ENCODE results near the gene FASTK. TPM values are rescaled to one million over a fixed set of nuclear protein-coding genes. Genes with fewer than 3 reads are reported as not detected.
A peak's percentile ranks its signal among the peaks of the same experiment; 100 is the strongest.

The FASTK gene
- total and polyA plus RNA-seq, 2 experiments from 2014 or later = 109 to 145 TPM

DNA sequence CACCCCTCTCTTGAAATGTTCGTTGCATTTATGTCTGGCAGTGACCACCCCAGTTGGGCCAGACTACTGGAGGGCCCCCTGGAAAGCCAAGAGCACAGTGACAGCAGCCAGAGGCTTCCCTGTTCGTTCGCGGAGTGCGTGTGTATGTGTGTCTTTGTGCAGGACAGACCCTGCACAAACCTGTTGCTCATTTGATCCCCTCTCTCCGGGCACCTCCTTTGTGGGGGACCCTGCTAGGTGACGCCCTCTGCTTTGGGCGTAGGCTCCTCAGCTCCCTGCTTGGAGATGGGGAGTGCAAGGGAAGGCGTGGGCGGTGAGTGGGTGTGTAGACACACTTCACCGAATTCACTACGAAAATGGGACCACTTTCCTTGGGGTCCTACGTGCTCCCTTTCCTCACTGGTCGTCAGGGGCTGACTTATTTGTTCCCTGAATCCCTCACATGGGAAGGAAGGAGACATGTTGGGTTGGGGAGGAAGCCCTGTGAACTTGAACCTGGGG lies 44.3 kb upstream of the FASTK start:
- Histone ChIP-seq H3F3A (ENCODE audit: insufficient read depth) (no peaks in the 10 kb centered on the region), H3K9me3 (ENCODE audit: low read depth) (no peaks in the 10 kb centered on the region), H3K9ac (no peak overlapping the region), H3K27me3 (replicated peaks; ENCODE audit: insufficient read depth) (no peaks in the 10 kb centered on the region), H2AFZ (no peak overlapping the region), H3K4me2 (ENCODE audit: unreplicated experiment) (no peak overlapping the region), H3K27ac (no peak overlapping the region), H4K20me1 (ENCODE audit: insufficient read depth) (no peaks in the 10 kb centered on the region), H3K36me3 (ENCODE audit: low read depth) (peaks cover 6% of the 10 kb centered on the region), H3K9me2 (ENCODE audit: insufficient read depth) (no peaks in the 10 kb centered on the region), H3K4me1 (ENCODE audit: insufficient read depth) (no peaks in the 10 kb centered on the region), H3K79me2 (ENCODE audit: insufficient read depth) (0 out of 2 replicates have a peak, but pooled peaks cover 7% of the 10 kb centered on the region), H3K4me3 (no peak overlapping the region)
- no peak for DNase-seq
- in situ Hi-C loops (cut with MboI) = no loop called here
- no peak for TF ChIP-seq EZH2 (IDR thresholded peaks at IDR 0.05; ENCODE audit: insufficient read depth, poor library complexity, severe bottlenecking)
- no peak for TF ChIP-seq EZH2phosphoT487 (IDR thresholded peaks at IDR 0.05; ENCODE audit: insufficient read depth, low read depth)
- 96 to 97% methylated on average over 14 of the region's 14 CpGs for WGBS, 2 experiments (ENCODE audit: low coverage in 1 of 2, low lambda C conversion rate in 2 of 2, missing lambda C conversion rate in 2 of 2)

DNA sequence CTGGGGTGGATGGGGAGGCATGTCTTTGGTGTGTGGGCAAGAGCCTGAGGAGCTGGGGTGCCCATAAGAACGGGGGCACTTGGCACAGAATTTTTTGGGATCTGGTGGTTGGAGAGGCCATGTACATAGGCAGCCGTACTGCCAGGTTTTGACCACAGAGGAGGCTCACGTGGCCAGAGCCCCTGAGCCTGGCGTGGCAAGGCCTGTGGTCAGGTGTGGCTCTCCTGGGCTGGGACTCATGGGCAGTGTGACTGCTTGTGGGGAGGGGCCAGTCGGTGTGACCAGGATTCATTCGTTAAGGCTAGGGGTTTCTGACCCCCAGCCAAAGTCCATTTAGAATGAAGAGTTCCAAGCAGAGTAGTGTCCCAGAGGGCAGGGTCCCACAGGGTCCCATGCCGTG lies 43.9 kb upstream of the FASTK start:
- Histone ChIP-seq H3K9me2 (ENCODE audit: insufficient read depth) (no peaks in the 10 kb centered on the region), H3F3A (ENCODE audit: insufficient read depth) (no peaks in the 10 kb centered on the region), H4K20me1 (ENCODE audit: insufficient read depth) (no peaks in the 10 kb centered on the region), H3K9me3 (ENCODE audit: low read depth) (no peaks in the 10 kb centered on the region), H3K4me3 (no peak overlapping the region), H3K27me3 (replicated peaks; ENCODE audit: insufficient read depth) (no peaks in the 10 kb centered on the region), H3K79me2 (ENCODE audit: insufficient read depth) (peaks cover 7% of the 10 kb centered on the region; the same call in 1 of the 2 replicates), H3K9ac (no peak overlapping the region), H3K4me2 (ENCODE audit: unreplicated experiment) (no peak overlapping the region), H3K4me1 (ENCODE audit: insufficient read depth) (no peaks in the 10 kb centered on the region), H3K36me3 (ENCODE audit: low read depth) (peaks cover 6% of the 10 kb centered on the region), H3K27ac (no peak overlapping the region), H2AFZ (no peak overlapping the region)
- WGBS, 2 experiments (ENCODE audit: low coverage in 1 of 2, low lambda C conversion rate in 2 of 2, missing lambda C conversion rate in 2 of 2) = 77 to 84% methylated on average over 6 to 7 of the region's 7 CpGs
- no peak for DNase-seq
- in situ Hi-C loops (cut with MboI) = no loop called here
- TF ChIP-seq EZH2 (IDR thresholded peaks at IDR 0.05; ENCODE audit: insufficient read depth, poor library complexity, severe bottlenecking) = no peak
- no peak for TF ChIP-seq EZH2phosphoT487 (IDR thresholded peaks at IDR 0.05; ENCODE audit: insufficient read depth, low read depth)

DNA sequence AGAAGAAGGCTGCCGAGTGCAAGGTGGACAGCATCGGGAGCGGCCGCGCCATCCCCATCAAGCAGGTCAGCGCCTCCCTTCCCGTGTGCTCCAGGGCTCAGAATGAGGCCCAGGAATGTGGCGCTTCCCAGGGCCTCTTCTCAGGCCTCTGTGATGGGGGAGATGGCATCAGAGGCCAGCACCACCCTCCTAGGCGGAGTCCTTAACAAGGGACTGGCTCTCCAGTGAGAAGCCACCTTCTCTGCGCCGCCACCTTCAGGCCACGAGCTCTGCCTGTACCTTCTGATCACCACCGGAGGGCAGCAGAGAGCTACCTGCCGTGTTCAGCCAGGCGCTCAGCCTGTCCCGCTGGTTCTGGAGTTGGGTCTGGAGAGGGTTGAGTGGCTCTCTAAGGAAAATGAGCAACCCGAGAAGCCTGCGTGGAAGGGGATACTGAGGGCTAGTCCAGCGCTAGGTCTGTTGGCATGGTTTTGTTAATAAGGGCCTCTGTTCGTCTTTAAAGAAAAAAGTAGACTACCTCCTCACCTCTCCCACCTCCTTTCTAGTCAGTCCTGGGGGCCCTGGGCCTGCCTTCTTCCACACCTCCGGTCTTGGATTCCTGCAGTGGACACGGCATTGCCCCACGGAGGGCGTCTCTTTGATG lies 43.3 kb upstream of the FASTK start:
- peaks cover 6% of the 10 kb centered on the region for H3K36me3 ChIP-seq (ENCODE audit: low read depth)
- H3K27ac ChIP-seq = no peak overlapping the region
- no peaks in the 10 kb centered on the region for H3K4me1 ChIP-seq (ENCODE audit: insufficient read depth)
- TF ChIP-seq EZH2phosphoT487 (IDR thresholded peaks at IDR 0.05; ENCODE audit: insufficient read depth, low read depth) = no peak
- TF ChIP-seq EZH2 (IDR thresholded peaks at IDR 0.05; ENCODE audit: insufficient read depth, poor library complexity, severe bottlenecking) = no peak
- no peaks in the 10 kb centered on the region for H4K20me1 ChIP-seq (ENCODE audit: insufficient read depth)
- no peak overlapping the region for H3K4me2 ChIP-seq (ENCODE audit: unreplicated experiment)
- DNase-seq = peak; percentile 82
- H3K9ac ChIP-seq = no peak overlapping the region
- H3K9me2 ChIP-seq (ENCODE audit: insufficient read depth) = no peaks in the 10 kb centered on the region
- no peaks in the 10 kb centered on the region for H3K9me3 ChIP-seq (ENCODE audit: low read depth)
- H3K27me3 ChIP-seq (replicated peaks; ENCODE audit: insufficient read depth) = no peaks in the 10 kb centered on the region
- H3K4me3 ChIP-seq = no peak overlapping the region
- H2AFZ ChIP-seq = no peak overlapping the region
- peaks cover 7% of the 10 kb centered on the region; the same call in 1 of the 2 replicates for H3K79me2 ChIP-seq (ENCODE audit: insufficient read depth)
- 59 to 60% methylated on average over 24 of the region's 24 CpGs for WGBS, 2 experiments (ENCODE audit: low coverage in 1 of 2, low lambda C conversion rate in 2 of 2, missing lambda C conversion rate in 2 of 2)
- in situ Hi-C loops (cut with MboI) = no loop called here
- H3F3A ChIP-seq (ENCODE audit: insufficient read depth) = no peaks in the 10 kb centered on the region

DNA sequence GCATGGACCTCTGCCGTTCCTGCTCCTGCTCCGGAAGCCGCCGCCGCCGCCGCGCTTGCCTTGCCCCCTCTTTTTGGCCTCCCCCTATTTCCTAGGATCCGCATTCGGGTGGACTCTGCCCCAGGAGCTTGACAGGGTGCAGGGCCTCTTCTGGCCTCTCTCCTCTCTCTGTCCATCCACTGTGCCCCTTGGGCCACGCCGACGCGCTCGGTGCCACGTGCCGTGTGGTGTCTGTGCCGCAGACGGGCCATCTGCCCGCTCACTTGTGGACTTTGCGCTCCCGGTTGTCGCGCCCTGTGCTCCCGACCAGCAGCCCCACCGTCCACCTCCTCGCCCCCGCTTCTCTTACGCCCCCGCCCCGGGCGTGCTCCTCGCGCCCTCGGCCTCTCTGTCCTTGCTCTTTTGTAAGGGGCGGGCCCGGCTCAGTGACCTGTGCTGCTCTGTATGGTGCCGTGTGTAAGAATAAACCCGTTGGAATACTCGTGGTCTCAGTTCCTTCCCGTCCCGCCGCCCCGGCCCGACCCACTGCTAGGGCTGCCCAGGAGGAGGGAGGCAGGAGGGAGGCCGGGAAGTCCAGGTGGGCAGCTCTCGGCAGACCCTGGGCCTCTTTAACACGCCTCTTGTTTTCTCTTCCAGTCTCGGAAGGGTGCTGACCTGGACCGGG lies 42.7 kb upstream of the FASTK start:
- Histone ChIP-seq H3K9ac (no peak overlapping the region), H3K36me3 (ENCODE audit: low read depth) (peaks cover 6% of the 10 kb centered on the region), H3K4me1 (ENCODE audit: insufficient read depth) (no peaks in the 10 kb centered on the region), H3K4me3 (no peak overlapping the region), H3K4me2 (ENCODE audit: unreplicated experiment) (no peak overlapping the region), H4K20me1 (ENCODE audit: insufficient read depth) (no peaks in the 10 kb centered on the region), H3K79me2 (ENCODE audit: insufficient read depth) (peaks cover 7% of the 10 kb centered on the region; the same call in 1 of the 2 replicates), H3F3A (ENCODE audit: insufficient read depth) (no peaks in the 10 kb centered on the region), H2AFZ (no peak overlapping the region), H3K9me3 (ENCODE audit: low read depth) (no peaks in the 10 kb centered on the region), H3K9me2 (ENCODE audit: insufficient read depth) (no peaks in the 10 kb centered on the region), H3K27ac (no peak overlapping the region), H3K27me3 (replicated peaks; ENCODE audit: insufficient read depth) (no peaks in the 10 kb centered on the region)
- in situ Hi-C loops (cut with MboI) = no loop called here
- no peak for DNase-seq
- TF ChIP-seq EZH2 (IDR thresholded peaks at IDR 0.05; ENCODE audit: insufficient read depth, poor library complexity, severe bottlenecking) = no peak
- 93 to 94% methylated on average over 32 to 50 of the region's 50 CpGs for WGBS, 2 experiments (ENCODE audit: low coverage in 1 of 2, low lambda C conversion rate in 2 of 2, missing lambda C conversion rate in 2 of 2)

All from GM23248 (cell line).